Frontal cortex (tissue), 4 donors: Measurements from ENCODE around the gene BTG1. TPM values are rescaled to one million over a fixed set of nuclear protein-coding genes. Genes with fewer than 3 reads are reported as not detected.

ENCODE experiments used
- DNase-seq, 2 donors: peaks; one replicate each; pipeline ENCODE4 v3.0.0; 2012; ENCODE audit warnings: low spot score in 2 of 2
- FAIRE-seq: peaks from 2 replicates; lab custom pipeline; 2012; peaks lifted over from hg19 to GRCh38; lab: Jason Lieb, UNC
- total RNA-seq: library from RNA; depleted of rRNA; stranded (reverse); fragments of >200 nt; gene quantifications from one replicate; pipeline ENCODE4 v1.2.3, GENCODE V29; 2014
- donor health status: control.
- donor health status: control.
- donor health status: control.

The BTG1 gene, protein sequence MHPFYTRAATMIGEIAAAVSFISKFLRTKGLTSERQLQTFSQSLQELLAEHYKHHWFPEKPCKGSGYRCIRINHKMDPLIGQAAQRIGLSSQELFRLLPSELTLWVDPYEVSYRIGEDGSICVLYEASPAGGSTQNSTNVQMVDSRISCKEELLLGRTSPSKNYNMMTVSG
- total RNA-seq = 15.5 TPM

DNA sequence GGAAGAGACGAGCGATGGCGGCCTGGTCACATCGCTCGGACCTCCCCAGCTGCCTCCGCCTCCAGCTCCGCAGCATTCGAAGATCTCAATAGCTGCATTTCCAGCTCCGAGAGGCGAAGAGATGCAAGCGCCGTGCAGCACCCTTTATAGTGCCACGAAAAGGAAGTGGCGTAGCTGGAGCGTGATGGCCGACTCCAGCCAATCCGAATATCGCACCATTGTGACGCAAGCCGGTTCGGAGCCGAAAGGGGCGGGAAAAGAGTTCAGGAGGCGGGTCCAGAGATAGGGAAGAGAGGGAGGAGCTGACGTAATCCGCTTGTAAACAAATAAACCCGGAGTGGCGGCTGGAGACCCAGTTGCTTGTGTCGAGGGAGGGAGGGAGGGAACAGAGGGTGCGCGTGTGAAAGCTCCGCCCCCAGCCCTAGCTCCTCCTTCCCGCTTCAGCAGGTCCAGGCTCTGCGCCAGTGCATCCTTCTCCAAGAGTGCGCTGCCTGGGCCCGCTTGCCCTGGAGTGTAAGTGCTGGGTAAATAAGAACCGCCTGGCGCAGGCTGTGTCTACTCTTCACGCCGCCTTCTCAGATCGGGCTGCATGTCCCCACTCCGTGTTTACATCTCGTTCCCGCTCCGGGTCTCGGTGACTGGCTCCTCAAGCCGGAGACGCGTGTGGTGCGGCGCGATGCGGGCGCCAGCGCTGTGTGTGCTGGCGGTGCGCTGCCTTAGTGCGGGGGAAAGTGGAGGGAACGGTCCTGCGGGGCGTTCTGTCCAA, at the start of gene BTG1:
BTG1 (minus strand) TSS at position 116 of the 766 bp plus-strand sequence. CDS start 311 bp downstream, outside the sequence.
- FAIRE-seq = peak; percentile 99
- peak; percentile 98 for DNase-seq

DNA sequence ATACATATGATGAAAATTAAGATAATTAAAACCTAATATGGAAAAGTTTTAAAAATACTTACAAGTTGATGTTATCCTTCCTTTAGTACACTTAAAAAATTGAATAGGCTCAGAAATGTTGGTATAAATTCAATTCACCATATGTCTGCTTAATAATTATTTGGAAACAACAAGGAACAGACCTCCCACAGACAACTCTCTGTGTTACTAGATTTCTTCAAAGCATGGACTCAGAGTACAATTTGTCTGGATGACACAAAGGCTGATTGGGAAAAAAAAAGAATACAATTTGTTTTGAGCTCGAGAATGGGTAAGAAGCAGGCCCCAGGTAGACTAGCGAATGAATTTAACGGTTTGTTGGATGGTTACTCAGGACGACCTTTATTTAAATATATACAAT, 48.9 kb upstream of the BTG1 start:
- FAIRE-seq (no peak), DNase-seq (no peak)

DNA sequence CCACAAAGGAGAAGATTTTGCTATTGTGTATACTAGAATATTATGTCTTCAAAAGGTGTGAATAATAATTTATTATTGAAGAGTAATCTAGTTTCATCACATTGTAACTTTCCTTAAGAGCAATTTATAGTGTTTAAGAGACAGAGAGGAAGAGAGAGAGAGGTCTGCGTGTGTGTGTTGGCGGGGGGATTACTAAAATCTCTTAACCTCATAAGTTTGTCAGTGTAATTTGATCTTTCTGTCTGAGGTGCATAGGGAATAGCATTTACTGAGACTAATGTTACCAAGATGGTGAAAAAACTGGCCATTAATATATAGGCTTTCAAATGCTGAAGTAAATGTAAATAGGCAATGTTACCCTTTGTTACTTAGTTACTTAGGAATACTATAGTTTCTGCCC, 48.2 kb upstream of the BTG1 start:
- DNase-seq (no peak), FAIRE-seq (no peak)

DNA sequence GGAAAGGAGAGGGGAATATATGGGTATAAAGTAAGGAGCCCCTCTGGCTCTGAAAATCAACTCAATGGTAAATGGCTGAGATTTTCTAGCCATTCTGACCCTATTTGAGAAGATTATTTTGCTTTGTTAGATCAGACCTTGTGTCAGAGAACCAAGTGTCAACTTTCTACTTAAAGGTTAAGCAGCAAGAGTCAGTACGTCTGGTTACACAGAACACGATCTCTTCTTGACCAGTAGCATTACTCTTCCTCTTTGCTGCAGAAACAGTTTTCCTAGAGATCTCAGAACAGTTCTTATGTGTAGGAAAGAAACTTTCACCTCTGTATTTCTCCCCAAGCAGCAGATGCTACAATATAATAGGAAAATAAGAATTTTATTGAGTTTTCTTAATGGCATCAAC, 47.4 kb upstream of the BTG1 start:
- DNase-seq = no peak
- FAIRE-seq = no peak

DNA sequence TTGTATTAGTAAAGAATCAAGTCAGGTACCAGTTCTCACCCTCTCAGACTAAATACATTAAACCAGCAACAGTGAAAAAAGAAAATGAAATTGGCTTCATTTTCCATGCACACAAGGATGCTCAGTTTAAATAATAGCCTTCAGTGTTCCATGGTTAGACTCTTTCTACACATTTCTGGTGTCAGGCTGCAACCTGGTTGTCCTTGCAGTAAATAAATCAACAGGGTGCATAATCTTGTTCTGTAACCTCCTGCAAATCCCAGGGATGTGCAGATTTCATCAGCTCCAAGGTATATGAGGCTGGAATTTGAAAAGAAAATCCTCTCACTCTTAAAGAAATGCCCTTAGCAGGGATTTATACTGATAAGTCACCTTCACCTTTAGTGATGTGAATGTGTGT, 46.7 kb upstream of the BTG1 start:
- no peak for FAIRE-seq
- no peak for DNase-seq

DNA sequence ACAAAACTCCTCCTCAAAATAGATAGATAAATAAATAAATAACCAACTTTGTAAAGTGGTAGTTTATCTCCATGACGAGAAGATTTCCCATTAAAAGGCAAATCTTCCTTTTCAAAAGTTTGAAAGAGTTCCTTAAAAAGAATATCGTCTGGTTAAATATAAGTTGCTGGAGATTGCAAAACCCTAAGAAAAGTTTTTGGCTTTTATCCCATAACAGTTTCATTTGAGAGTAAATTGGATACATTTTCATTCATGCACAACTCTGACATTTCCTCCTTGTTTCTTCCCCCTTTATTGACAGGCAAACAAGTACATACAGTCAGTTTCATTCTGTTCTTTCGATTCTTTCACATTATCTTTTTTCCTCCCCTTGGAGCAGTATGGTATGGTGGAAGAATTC, 45.4 kb upstream of the BTG1 start:
- FAIRE-seq = no peak
- no peak for DNase-seq

DNA sequence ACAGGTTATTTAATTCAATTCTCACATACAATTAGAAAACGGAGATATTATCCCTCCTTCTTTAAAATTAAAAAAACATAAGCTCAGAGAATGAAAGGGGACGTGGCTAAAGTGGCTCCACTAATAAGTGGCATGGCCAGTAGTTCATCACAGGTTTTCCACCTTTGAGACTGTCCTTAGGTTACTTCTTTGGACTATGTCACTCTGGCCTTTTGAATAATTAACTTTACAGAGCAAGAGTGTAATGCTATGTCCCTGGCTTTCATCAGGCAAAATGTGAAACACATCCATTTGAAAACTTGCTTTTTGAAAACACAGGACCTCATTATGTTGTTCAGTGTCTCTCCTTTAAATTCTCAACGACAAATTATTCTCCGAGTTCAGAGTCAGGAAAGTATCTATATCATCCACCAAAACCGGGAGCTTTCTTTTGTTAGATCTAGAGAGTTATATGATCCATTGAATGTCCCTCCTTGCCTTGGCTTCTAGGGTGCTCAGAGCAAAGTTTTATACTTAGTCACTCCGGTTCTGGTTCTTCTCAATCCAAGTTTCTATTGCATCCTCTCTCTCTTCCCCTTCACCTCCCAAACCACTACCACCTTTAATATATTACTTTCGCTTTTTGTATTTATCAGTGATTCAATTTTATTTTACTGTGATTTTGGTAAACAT, 43.0 kb upstream of the BTG1 start:
- DNase-seq = no peak
- no peak for FAIRE-seq

DNA sequence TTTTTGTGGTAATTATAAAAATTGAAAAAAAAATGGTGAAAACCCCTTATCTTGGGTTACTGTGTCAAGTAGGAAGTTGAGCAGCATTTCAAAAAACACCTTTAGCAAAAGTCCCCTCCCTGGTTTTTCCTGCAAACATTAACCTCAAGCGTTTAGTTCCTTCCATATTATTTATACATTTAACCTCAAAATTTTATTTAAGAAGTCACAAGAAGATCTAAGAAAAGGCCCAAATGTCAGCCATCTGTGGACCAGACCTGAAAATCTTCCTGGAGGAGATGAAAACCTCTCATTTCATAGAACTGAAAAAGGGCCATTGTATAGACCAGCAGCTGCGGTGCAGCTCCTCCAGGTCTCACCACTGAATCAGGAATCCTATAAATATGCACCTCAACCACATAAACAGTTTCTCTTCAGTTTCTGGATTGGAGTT, 40.4 kb upstream of the BTG1 start:
- DNase-seq = no peak
- FAIRE-seq = no peak

DNA sequence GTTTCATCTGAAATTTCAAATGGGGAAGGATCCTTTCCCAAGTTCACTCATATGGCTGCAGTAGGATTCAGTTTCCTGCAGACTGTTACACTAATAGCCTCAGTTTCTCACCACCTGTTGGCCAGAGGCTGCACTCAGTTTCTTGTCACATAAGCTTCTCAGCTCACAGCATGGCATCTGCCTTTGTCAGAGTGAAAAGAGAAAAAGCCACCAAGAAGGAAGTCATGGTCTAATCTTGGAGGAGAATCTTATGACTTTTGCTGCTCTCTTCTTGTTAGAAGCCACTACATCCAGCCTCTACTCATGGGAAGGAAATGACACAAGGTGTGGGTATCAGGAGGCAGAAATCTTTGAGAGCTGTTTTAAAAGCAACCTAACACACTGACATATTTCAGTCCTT, 39.4 kb upstream of the BTG1 start:
- FAIRE-seq (no peak), DNase-seq (no peak)

DNA sequence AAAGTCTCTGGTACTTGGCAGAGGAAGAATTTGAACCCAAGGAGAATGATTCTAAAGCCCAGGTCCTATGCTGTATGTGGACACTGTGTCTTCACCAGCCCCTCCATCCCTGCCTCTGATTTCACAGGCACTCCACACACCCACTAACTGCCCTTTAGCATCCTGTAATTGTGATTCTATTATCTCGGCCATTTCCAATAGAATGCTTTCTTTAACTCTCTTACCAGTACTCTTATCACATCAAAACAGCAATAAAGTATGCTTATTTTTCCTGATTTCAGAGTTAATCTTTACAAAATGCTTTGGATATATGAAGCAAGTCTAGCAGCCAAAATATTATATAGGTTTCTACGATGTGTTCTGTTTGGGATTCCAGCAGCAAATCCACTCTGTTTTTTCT, 37.9 kb upstream of the BTG1 start:
- DNase-seq = no peak
- no peak for FAIRE-seq

DNA sequence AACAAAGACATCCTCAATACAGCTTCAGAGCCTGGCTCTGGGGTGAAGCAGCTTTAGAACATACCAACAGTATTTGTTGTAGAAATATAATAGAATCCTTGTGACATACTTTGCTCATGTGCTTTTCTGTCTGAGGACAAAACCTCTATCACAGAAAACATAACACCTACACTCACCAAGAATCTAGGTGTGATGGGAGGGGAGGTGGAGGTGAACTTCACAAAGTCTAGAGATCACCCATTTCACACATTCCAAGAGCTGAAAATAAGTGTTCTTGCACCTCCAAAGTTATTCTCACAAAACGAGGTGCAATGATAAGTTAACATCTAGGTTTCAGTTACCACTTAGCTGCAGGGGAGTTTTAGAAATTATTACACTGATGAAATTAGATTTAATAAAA, 32.7 kb upstream of the BTG1 start:
- FAIRE-seq (no peak), DNase-seq (no peak)

DNA sequence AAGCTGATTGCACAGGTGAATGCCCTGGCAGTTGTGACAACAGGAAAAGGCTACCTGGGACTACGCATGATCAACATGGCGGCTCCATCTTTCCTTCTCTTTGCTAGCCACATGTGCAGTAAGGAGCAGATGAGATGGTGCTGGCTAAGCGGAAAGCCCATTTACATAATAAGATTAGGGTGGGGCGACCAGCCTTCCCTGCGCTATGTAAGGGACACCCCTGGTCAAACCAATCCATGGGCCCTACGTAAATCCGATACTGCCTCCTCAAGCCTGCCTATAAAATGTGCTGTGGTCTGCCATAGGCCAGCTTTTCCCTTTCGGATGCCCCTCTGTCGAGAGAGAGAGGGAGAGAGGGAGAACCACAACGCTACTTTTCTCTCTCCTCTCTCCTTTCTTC, 31.0 kb upstream of the BTG1 start:
- no peak for DNase-seq
- FAIRE-seq = no peak

DNA sequence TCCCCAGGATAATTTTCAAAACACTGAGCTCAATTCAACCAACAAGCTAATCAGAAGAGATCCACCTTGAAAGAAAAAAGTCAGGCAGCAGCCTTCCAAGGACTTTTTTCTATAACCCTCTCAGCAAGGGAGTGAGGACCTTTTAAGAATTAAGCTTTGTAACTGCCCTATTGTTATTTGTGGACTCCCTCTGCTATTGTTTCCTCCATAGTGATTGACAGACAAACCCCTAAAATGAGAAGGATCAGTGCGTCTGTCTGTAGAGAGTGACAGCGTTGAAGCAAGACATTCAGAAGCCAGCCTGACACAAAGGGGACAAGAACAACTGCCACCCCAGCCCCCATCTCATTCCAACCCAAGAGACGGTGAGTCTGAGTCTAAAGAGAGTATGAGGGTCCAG, 30.3 kb upstream of the BTG1 start:
- DNase-seq (no peak), FAIRE-seq (no peak)

DNA sequence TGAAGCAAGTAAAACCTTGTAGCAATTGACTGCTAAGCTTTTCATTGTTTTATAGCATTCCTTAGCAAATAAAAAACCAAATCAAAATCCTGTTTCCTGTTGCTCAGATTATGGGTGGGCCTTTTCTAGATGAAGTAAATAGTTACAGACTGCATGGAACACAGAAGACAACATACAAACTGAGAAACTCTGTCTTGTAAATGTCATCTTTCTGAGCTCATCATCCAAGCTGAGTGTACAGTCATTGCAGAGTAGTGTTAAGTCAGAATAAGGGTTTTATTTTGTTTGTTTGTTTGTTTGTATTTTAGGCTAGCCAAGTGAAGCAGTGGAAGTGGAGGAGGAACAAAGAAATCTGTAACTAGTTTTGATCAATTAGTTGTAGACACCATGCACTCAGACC, 24.4 kb upstream of the BTG1 start:
- no peak for DNase-seq

DNA sequence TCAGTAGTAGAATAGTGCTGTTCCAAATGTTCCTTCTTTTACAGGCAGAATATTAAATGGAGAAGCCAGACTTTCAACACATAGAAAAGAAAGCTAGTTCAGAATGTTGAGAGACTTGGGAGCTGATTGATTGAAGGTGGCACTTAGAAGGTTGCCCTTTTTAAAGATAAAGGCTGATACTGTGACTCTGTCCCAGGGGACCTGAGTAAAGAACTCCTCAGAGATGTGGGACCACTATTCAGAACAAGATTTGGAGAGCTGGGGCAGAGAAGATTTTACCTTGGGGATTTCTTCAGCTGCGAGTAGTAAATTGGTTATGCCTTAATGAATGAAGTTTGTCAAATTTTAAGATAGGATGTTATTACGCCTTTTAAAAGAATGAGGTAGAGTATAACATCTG, 21.4 kb upstream of the BTG1 start:
- no peak for DNase-seq
- no peak for FAIRE-seq

More for the DNA sequence above, 24.4 kb upstream of the BTG1 start:
- no peak for FAIRE-seq

DNA sequence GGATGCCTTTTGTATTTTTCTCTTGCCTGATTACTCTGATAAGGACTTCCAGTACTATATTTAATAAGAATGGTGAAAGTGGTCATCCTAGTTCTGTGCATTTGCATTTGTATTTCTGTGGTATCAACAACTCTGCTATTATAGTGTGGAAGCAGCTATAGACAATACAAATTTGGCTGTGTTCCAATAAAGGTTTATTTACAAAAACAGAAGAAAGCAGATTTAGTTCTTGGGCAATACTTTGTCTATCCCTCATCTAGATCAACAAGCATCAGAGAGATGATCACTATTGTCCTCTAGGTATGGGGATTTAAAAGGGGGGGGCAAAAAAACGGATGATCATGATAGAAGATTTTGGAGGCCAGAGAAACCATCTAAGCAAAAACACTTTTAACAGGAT, 19.1 kb upstream of the BTG1 start:
- FAIRE-seq (no peak), DNase-seq (no peak)

DNA sequence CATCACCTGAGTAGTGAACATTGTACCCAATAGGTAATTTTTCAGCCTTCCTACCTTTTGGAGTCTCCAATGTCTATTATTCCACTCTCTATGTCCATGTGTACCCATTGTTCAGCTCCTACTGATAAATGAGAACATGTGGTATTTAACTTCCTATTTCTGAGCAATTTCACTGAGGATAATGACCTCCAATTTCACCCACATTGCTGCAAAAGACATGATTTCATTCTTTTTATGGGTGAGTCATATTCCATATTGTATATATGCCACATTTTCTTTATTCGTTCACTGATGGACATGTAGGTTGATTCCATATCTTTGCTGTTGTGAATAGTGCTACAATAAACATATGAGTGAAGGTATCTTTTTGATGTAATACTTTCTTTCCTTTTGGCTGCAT, 16.4 kb upstream of the BTG1 start:
- no peak for DNase-seq
- no peak for FAIRE-seq

DNA sequence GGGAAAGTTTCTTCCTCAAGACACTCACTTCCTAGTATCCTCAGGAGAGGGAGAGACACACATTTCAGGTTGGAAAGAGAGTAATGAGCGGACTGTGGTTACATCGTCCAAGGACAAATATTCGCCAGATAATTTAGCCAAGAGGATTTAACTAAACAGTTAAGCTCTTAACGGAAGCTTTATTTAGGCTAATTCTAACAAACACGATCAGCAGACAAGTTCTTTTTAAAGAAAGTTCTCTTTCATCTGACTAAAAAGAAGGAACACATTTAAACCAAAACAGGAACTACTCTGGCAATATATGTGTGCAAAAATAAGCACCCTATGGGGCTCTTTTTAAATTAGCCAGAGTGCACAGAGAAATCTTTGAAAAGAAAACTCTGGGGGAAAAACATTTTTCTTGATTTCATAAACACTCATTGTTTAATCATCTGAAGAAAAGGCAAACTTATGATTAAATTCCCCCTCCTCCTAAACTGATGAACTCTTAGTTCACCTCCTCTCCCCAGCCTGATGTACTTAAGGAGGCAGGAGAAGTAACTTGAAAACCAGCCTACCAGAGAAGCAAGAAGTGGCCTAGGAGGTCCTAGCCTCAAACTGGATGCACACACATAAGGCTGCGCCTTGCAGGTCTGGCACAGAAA, 13.3 kb upstream of the BTG1 start:
- no peak for DNase-seq
- no peak for FAIRE-seq

DNA sequence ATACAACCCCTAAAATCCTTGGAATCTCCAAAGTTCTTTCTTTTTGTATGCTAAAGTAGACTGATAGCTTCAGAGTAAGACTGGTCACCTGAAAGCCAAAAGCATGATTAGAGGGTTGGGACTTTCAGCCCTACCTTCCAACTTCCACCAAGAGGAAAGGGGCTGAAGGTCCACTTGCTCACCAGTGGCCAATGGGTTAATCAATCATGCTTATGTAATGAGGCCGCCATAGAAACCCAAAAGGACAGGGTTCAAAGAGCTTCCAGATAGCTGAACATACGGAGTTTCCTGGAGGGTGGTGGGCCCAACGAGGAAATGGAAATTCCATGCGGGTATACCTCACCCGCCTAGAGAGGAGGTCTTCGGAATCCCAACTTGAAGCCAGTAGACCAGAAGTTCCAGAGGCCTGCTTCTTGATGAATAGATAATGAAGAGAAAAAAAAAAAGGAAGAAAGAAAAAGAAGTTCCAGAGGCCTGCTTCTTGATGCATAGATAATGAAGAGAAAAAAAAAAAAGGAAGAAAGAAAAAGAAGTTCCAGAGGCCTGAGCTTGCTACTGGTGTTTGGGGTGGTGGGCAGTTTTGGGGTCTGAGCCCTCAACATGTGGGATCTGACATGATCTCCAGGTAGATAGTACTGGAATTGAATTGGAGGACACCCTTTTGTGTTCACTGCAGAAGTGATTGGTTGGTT, 11.2 kb upstream of the BTG1 start:
- no peak for DNase-seq
- FAIRE-seq = no peak

DNA sequence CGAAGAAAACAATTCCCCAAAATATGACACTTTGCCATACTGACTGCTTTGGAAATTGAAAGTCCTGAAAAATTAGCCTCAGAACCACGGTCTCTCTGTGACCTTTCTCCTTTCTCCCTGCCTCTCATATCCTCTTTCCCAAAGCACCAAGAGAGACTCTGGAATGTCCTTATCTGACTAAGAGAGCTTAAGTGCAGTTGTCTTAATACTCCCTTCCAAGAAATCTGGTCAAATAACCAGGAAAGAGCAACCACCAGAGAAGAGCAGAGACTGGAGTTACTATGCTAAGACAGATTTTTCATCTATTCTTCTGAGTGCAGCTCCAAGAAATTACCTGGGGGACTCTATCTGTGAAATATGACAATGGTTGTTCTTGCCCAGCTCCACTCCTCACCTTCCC, 10.5 kb upstream of the BTG1 start:
- FAIRE-seq (no peak), DNase-seq (no peak)
